Left ventricle myocardium inferior (tissue), 1 donor: Measurements from ENCODE around the gene ELMO2. TPM values are rescaled to one million over a fixed set of nuclear protein-coding genes. Genes with fewer than 3 reads are reported as not detected.
A peak's percentile ranks its signal among the peaks of the same experiment; 100 is the strongest.

Experiments
- DNase-seq: peaks from one replicate; pipeline ENCODE4 v3.0.0-alpha.2; 2020
- H3K27ac ChIP-seq: fragments of 200-600 bp; replicated peaks from 2 replicates; pipeline ENCODE4 v1.8.0; 2021
- H3K27me3 ChIP-seq: fragments of 200-600 bp; 2 replicates; pipeline ENCODE4 v1.8.0; 2021; ENCODE audit warnings: low read depth
- H3K36me3 ChIP-seq: fragments of 200-600 bp; 2 replicates; pipeline ENCODE4 v1.8.0; 2021
- H3K4me1 ChIP-seq: fragments of 200-600 bp; 2 replicates; pipeline ENCODE4 v1.8.0; 2021
- H3K4me3 ChIP-seq: fragments of 200-600 bp; 2 replicates; pipeline ENCODE4 v1.8.0; 2021; ENCODE audit warnings: mild to moderate bottlenecking, moderate library complexity
- H3K9me3 ChIP-seq: fragments of 200-600 bp; replicated peaks from 2 replicates; pipeline ENCODE4 v1.8.0; 2021
- CTCF ChIP-seq: fragments of 200-600 bp; IDR thresholded peaks from 2 replicates; pipeline ENCODE4 v1.8.0; 2021; ENCODE audit warnings: antibody characterized with exemption, mild to moderate bottlenecking, borderline replicate concordance
- intact Hi-C: fragments of 100-400 bp; cut with micrococcal nuclease; formaldehyde crosslinking; loops from one replicate; pipeline ENCODE4 v1.11.0; 2022
- total RNA-seq: library from RNA; stranded (reverse); fragmentation: NEBNext Ultra II Directional; extraction: Animal tissue kit (Norgen Biotek cat#: 25700); gene quantifications from one replicate; pipeline ENCODE4 v1.2.1, GENCODE V29; 2021
- donor health status: DM: no; HTN: yes; CAD: no; lungs with severe emphysema.

ELMO2 gene
- total RNA-seq, 1 donor from 2014 or later: 28.5 TPM

- no peaks in the 10 kb centered on the region for H3K4me1 ChIP-seq
- intact Hi-C loops: no loop called here
- no peak for TF ChIP-seq CTCF
Measured at GRCh38 chr20:46416421-46416820, 10.0 kb upstream of the ELMO2 start.

DNA sequence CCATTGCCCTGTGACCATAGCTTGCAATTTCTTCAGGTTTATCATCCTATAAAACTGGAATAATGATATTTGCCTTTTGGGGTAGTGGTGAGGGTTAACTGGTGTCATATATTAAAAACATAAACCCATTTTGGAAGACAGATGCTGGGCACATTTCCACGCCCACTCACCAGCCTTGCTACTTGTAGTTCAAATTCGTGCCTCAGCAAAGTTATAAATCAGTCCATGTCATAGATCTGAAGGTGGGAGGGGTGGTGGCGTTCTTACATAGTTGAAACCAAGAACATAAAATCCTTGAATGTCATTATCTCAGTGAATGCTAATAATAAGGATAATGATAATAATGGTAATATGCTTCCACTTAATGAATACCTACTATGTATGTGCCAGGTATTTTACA, 9.4 kb upstream of the ELMO2 start:
- Histone ChIP-seq H3K27me3 (peaks cover 7% of the 10 kb centered on the region), H3K9me3 (peaks cover 5% of the 10 kb centered on the region), H3K4me1 (no peaks in the 10 kb centered on the region), H3K27ac (no peak overlapping the region), H3K36me3 (no peaks in the 10 kb centered on the region), H3K4me3 (no peak overlapping the region)
- DNase-seq: no peak
- intact Hi-C loops: no loop called here
- TF ChIP-seq CTCF: no peak

More at GRCh38 chr20:46416421-46416820, 10.0 kb upstream of the ELMO2 start:
- Histone ChIP-seq H3K27me3 (peaks cover 14% of the 10 kb centered on the region), H3K36me3 (no peaks in the 10 kb centered on the region), H3K4me3 (no peak overlapping the region), H3K27ac (no peak overlapping the region), H3K9me3 (peaks cover 5% of the 10 kb centered on the region)
- DNase-seq: no peak

DNA sequence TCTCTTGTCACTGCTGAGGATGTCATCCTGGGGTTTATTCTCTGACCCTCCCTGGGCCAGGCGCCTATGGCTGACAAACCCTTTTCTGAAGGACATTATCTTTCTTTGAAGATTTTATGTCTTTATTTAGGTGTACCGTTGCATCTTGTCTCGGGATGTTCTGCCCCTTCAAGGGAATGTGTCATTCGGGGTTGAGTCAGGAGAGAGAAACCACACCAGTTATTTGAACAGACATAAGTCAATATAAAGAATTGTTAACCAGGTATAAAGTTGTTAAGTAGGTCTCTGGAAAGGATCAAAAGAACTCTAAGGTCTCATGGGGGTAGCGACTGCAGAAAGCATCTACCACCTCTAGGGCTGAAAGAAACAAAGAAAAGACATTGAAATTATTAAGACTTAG, 8.2 kb upstream of the ELMO2 start:
- Histone ChIP-seq H3K27ac (no peak overlapping the region), H3K36me3 (no peaks in the 10 kb centered on the region), H3K9me3 (peaks cover 5% of the 10 kb centered on the region), H3K27me3 (no peaks in the 10 kb centered on the region), H3K4me3 (no peak overlapping the region), H3K4me1 (no peaks in the 10 kb centered on the region)
- no peak for TF ChIP-seq CTCF
- DNase-seq: no peak
- intact Hi-C loops: no loop called here

GRCh38 chr20:46411637-46412036, 5.2 kb upstream of the ELMO2 start:
- intact Hi-C loops: no loop called here
- DNase-seq: no peak

DNA sequence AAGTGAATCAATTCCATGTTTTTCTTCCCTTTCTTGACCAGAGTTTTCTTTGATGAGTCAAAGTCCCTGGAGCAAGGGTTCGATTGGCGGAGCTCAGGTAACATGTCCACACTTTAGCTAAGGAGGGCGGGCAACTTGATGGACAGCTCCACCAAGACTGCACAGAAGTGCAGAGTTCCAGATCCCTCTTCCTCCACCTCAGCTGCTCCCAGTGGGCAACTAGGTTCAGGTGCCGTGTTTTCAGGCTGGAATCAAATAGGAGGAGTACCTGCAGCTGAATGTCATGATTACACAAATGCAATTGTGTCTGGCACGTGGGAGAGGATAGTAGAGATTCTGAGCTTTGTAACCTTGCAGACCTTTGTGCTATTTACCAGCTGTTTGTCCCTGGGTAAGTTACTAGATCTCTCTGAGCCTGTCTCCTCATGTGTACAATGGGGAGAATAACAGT, 1.9 kb upstream of the ELMO2 start:
- Histone ChIP-seq H3K4me3 (no peak overlapping the region), H3K36me3 (peaks cover 3% of the 10 kb centered on the region), H3K9me3 (no peaks in the 10 kb centered on the region), H3K4me1 (peaks cover 43% of the 10 kb centered on the region), H3K27me3 (no peaks in the 10 kb centered on the region), H3K27ac (no peak overlapping the region)
- DNase-seq: no peak
- intact Hi-C loops: no loop called here
- no peak for TF ChIP-seq CTCF

More at GRCh38 chr20:46411637-46412036, 5.2 kb upstream of the ELMO2 start:
- H3K27me3 ChIP-seq: no peaks in the 10 kb centered on the region
- H3K9me3 ChIP-seq: no peaks in the 10 kb centered on the region
- no peak overlapping the region for H3K4me3 ChIP-seq
- H3K27ac ChIP-seq: no peak overlapping the region
- H3K36me3 ChIP-seq: no peaks in the 10 kb centered on the region
- TF ChIP-seq CTCF: no peak
- peaks cover 11% of the 10 kb centered on the region for H3K4me1 ChIP-seq

DNA sequence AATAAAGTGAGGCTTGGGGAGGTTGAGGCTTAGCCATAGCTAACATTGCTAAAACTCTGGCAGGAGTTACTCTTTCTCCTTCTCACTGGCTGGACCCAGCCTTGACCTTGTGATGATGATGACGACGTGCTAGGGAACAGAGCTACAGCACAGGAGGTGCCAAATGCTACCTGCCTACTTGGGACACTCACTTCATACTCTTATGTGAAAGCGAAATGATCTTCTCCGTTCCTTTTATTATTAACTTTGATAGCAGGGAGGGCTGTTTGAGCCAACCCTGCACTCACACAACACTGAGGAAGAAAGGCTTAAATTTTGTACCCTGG, 1.2 kb upstream of the ELMO2 start:
- TF ChIP-seq CTCF: no peak
- Histone ChIP-seq H3K27ac (no peak overlapping the region), H3K4me3 (peak overlapping the region; percentile 88), H3K36me3 (peaks cover 3% of the 10 kb centered on the region), H3K27me3 (no peaks in the 10 kb centered on the region), H3K4me1 (peaks cover 49% of the 10 kb centered on the region), H3K9me3 (no peaks in the 10 kb centered on the region)
- no peak for DNase-seq
- intact Hi-C loops: no loop called here
